ENCODE measurements around the gene RNF44.

- TF ChIP-seq CTCF (IDR thresholded peaks at IDR 0.05; ENCODE audit: insufficient read depth, low read length, poor library complexity, severe bottlenecking): no peak
- TF ChIP-seq EZH2phosphoT487 (conservative IDR thresholded peaks at IDR 0.05; ENCODE audit: low read length): no peak
Observed at GRCh38 chr5:176534640-176535039, 2.6 kb downstream of the RNF44 start.

All from SU-DHL-6 (cell line).